ENCODE results near the gene BHLHE41. TPM values are rescaled to one million over a fixed set of nuclear protein-coding genes. Genes with fewer than 3 reads are reported as not detected.

The BHLHE41 gene
- total and polyA plus RNA-seq, 2 of the 8 experiments (the other 6 are each of a cell fraction or from before 2014, with no cell fraction given) = 1.1 to 3.4 TPM

DNA sequence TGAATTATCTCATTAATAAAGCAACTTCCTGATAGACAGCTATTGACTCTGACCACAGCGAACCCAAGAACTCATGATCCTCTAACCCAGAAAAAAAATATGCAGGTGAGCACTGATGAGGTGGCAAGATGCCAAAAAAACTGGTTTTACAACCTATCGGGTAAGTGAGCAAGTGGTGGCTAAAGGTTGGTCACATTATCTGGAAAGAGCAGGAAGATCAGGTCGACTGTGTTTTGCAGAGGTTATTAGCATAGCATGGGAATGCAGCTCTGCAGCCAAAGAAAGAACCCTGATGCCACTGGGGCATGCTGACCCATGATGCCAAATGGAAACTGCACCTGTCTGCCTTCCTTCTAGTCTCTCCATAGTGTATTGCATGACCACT is 23.5 kb downstream of the BHLHE41 start:
- Histone ChIP-seq H3K4me2 (ENCODE audit: insufficient read depth in 1 of 2, low read depth in 2 of 2, low read length in 2 of 2) (no peak overlapping the region), H2AK5ac (ENCODE audit: low read depth, low read length) (no peak overlapping the region), H3K9me3 (ENCODE audit: insufficient read depth in 2 of 2, low read depth in 1 of 2, low read length in 1 of 2) (no peaks in the 10 kb centered on the region), H4K91ac (replicated peaks; ENCODE audit: insufficient read length, low read length) (no peak overlapping the region), H2BK12ac (ENCODE audit: low read depth, low read length) (no peak overlapping the region), H3K4me1 (replicated peaks in 1 of 4; ENCODE audit: control insufficient read depth in 3 of 4, insufficient read depth in 4 of 4, low read length in 3 of 4) (no peaks in the 10 kb centered on the region), H4K8ac (ENCODE audit: extremely low read depth, insufficient read depth, low read length) (no peak overlapping the region), H2AFZ (ENCODE audit: low read length) (no peak overlapping the region), H2BK5ac (ENCODE audit: low read depth, low read length) (no peak overlapping the region), H4K5ac (ENCODE audit: insufficient read length, low read depth, low read length) (no peak overlapping the region), H3K27me3 (replicated peaks in 1 of 4; ENCODE audit: control insufficient read depth in 3 of 4, extremely low read depth in 1 of 4, insufficient read depth in 3 of 4, low read length in 3 of 4) (no peaks in the 10 kb centered on the region), H3K9ac (replicated peaks in 1 of 4; ENCODE audit: extremely low read depth in 1 of 4, low read depth in 3 of 4, low read length in 3 of 4) (no peak overlapping the region), H3K79me2 (ENCODE audit: control insufficient read depth in 1 of 2, insufficient read depth in 2 of 2, low read length in 2 of 2) (no peaks in the 10 kb centered on the region), H4K20me1 (replicated peaks in 1 of 2; ENCODE audit: control insufficient read depth in 1 of 2, insufficient read depth in 2 of 2, low read length in 2 of 2) (no peaks in the 10 kb centered on the region), H3K23ac (ENCODE audit: insufficient read length) (no peak overlapping the region), H3K23me2 (ENCODE audit: low read depth, low read length) (no peaks in the 10 kb centered on the region), H3K36me3 (ENCODE audit: control insufficient read depth in 2 of 4, insufficient read depth in 4 of 4, low read length in 3 of 4) (no peaks in the 10 kb centered on the region), H3K14ac (ENCODE audit: insufficient read length) (no peak overlapping the region), H2BK15ac (ENCODE audit: low read length) (no peak overlapping the region), H3K4ac (replicated peaks; ENCODE audit: insufficient read length, low read depth, low read length) (no peak overlapping the region), H3K4me3 (ENCODE audit: extremely low read depth in 1 of 4, insufficient read depth in 2 of 4, low read depth in 3 of 4, low read length in 4 of 4) (no peak overlapping the region), H3K56ac (replicated peaks; ENCODE audit: insufficient read length, low read depth, low read length) (no peak overlapping the region), H3K79me1 (ENCODE audit: low read depth, low read length) (no peaks in the 10 kb centered on the region), H2BK20ac (ENCODE audit: low read length) (no peak overlapping the region), H3K18ac (ENCODE audit: extremely low read depth, low read length) (no peak overlapping the region), H2BK120ac (replicated peaks; ENCODE audit: low read depth, low read length) (no peak overlapping the region), H3K27ac (ENCODE audit: low read depth, low read length) (no peak overlapping the region)
- FAIRE-seq (no peak), DNase-seq (ENCODE audit: low read depth in 1 of 2, low spot score in 2 of 2) (no peak)
- no peak for TF ChIP-seq EZH2 (IDR thresholded peaks at IDR 0.05; ENCODE audit: low read depth, low read length, severe bottlenecking)
- TF ChIP-seq CTBP2 (IDR thresholded peaks at IDR 0.05; ENCODE audit: borderline replicate concordance, insufficient read depth, insufficient read length, low read length) = no peak
- TF ChIP-seq JUN (IDR thresholded peaks at IDR 0.05; ENCODE audit: low read depth, low read length) = no peak
- TF ChIP-seq USF2 (IDR thresholded peaks at IDR 0.05; ENCODE audit: low read length) = no peak
- no peak for TF ChIP-seq SAP30 (IDR thresholded peaks at IDR 0.05; ENCODE audit: insufficient read depth, insufficient replicate concordance, low read length)
- TF ChIP-seq FOSL1 (IDR thresholded peaks at IDR 0.05; ENCODE audit: insufficient read depth, low read depth, low read length) = no peak
- no peak for TF ChIP-seq ZNF274 (IDR thresholded peaks at IDR 0.05; ENCODE audit: borderline replicate concordance, extremely low read depth, low read length)
- no peak for TF ChIP-seq YY1 (IDR thresholded peaks at IDR 0.05; ENCODE audit: low read depth, low read length)
- no peak for TF ChIP-seq MAX (IDR thresholded peaks at IDR 0.05)
- TF ChIP-seq SUZ12 (IDR thresholded peaks at IDR 0.05; ENCODE audit: low read length) = no peak
- ChIA-PET POLR2A (ENCODE audit: partially characterized antibody) (interaction anchor here (1.5 kb wide), 1 partner anchor 12 kb away, joined by 5 read pairs; no protein-coding TSS in a partner anchor), CTCF (ENCODE audit: partially characterized antibody) (interaction anchor here (2.7 kb wide), 1 partner anchor 9 kb away, joined by 22 read pairs; no protein-coding TSS in a partner anchor)
- 82% methylated on average over 3 of the region's 3 CpGs; no CpG with 5 or more reads in 1 of the 2 experiments for WGBS, 2 experiments (ENCODE audit: extremely low coverage in 1 of 2, insufficient coverage in 1 of 2, insufficient read length in 1 of 2, insufficient replicate concordance in 2 of 2, low coverage in 1 of 2, low lambda C conversion rate in 2 of 2, missing lambda C conversion rate in 1 of 2)

Data from H1 (cell line).